A549 treated with AZD9567 at 1 μM for 4 hours (cell line): ENCODE measurements around the gene LCNL1. TPM values are rescaled to one million over a fixed set of nuclear protein-coding genes. Genes with fewer than 3 reads are reported as not detected.

Experiments used
- total RNA-seq: library from RNA; stranded (reverse); fragments of 200-300 nt; extraction: Qiagen RNA extraction; gene quantifications from 5 replicates; pipeline ENCODE4 v1.2.3, GENCODE V29; 2022; ENCODE audit not compliant: insufficient read depth

The LCNL1 gene
- 0.02 to 0.14 TPM (median 0.10 TPM) in 4 of 5 replicates, not detected in the other for total RNA-seq

DNA sequence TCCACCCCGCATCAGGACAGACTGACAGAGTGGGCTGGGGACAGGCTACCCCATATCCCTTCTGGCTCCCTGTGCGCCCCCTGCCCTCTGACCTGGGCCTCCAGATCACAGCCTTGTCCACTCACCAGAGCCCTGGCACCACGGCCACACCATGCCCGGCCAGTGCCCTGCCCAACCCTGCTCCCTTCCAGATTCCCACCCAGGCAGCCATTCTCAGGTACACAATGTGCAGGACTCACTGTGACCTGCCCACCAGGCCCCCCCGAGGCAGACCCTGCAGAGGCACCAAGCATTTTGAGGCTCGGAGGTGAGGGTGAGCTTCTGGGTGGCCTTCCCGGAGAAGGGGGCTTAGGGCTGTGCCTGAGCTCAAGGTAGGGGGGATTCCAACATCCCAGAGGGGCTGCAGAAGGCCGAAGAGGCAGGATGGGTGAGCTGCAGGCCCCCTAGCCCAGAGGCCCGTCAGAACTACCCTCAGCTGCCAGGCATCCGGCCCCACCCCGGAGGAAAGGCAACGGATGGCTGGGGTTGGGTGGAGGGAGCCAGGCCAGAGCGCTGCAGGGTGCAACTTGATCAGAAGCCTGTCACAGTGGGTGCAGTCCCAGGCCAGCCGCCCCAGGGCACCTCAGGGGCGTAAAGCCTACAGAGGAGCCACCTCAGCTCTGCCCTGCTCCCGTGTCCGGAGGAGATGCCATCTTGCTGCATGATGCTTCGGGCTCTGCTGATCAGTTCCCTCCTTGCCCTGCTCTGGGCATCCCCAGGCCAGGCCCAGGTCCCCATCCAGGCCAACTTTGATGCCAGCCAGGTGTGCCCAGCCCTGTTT, at the start of gene LCNL1:
LCNL1 (plus strand) TSS at position 762 of the 820 bp plus-strand sequence. CDS start 594 bp downstream, outside the sequence.

DNA sequence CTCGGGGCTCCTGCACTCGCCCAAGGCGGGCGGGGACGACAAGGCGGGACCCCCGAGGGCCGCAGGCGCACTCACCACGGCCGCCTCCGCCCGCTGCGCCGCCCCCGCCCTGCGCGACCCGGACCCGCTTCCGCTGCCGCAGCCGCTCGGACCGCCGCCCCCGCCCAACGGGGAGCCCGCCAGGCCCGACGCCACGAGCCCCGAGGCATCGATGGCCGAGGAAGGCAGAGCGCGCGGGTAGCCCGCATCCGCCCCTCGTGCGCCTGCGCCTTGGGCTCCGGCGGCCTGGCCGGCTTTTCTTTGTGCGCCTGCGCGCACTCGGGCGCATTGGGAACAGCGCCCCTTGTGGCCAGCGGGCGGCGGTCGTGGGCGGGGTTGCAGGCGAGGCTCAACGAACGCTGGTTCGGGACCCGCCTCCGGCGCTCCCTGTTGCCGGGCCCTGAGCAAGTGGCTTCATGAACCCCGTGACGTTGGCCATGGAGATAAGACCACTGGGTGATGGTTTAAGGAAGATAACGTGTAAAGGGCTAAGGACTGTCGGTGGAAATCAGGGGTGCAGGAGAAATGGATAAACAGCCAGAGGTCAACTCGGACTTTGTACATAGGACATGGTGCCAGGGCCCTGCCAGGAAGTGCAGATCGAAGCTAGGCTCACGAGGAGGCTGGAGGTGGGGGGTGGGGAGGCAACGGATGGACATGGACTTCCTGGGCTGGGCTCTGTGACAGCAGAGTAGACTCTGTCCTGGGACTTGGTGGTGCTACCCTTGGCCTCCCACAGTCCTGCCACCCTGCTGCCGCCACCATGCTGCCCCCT, 38.1 kb upstream of the LCNL1 start, which contains the start of the genes C8G and FBXW5:
C8G (plus strand) TSS at position 725 of the 814 bp plus-strand sequence; CDS start at position 803, 78 bp downstream.
FBXW5 (minus strand) TSS at position 220 of the 814 bp plus-strand sequence. CDS start 655 bp downstream, outside the sequence.

DNA sequence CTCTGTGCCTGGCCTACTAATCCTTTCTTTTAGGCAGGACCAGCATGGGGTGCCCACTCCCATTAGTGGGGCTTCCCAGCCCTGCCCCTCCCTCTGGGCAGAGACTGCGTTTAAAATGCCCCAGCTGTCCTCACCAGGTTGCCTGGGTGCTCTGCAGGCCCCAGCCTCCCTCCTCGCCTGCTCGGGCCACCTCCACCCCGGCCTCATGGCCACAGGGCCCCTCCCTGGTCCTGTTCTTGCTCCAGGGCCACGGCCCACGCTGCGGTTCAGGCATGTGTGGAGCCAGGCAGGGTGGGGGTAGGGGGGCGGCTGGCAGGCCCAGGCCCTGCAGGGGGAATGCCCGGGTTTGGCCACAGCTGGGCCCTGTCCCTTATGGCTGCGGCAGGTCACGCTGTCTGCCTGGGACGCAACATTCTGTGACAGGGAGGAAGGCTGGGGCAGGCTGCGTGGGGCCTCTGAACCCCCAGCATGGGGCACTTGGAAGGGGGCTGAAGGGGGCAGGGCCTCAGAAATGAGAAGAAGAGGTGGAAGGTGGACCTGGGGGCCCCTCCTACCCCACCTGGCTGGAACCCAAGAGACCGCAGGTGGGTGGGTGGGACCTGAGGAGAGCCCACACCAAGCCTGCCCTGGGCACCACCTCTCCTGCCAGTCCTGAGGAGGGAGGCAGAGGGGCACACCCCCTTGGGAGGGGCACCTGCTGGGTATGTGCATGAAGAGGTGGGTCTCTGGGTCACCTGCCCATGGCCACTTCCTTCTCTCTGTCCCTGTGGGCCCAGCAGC, 31.1 kb upstream of the LCNL1 start, which contains the start of gene LCN12:
LCN12 (plus strand) TSS at position 733 of the 780 bp plus-strand sequence. CDS start 55 bp downstream, outside the sequence.

DNA sequence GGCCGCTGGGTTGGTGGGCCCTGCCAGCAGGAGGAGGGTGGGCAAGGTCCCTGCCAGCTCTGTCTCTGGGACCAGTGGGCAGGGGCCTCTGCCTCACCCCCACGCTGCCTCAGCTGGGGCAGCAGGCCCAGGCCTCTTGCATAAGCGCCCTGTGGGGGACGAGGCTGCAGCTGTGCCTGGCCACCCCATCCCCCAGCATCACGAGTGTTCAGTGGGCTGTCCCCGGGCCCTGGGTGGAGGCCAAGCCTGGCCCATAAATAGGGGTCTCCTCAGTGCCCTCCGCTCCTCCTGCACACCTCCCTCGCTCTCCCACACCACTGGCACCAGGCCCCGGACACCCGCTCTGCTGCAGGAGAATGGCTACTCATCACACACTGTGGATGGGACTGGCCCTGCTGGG, 5.6 kb upstream of the LCNL1 start, which contains the start of gene PTGDS:
PTGDS (plus strand) TSS at position 282 of the 400 bp plus-strand sequence; CDS start at position 357, 75 bp downstream.

DNA sequence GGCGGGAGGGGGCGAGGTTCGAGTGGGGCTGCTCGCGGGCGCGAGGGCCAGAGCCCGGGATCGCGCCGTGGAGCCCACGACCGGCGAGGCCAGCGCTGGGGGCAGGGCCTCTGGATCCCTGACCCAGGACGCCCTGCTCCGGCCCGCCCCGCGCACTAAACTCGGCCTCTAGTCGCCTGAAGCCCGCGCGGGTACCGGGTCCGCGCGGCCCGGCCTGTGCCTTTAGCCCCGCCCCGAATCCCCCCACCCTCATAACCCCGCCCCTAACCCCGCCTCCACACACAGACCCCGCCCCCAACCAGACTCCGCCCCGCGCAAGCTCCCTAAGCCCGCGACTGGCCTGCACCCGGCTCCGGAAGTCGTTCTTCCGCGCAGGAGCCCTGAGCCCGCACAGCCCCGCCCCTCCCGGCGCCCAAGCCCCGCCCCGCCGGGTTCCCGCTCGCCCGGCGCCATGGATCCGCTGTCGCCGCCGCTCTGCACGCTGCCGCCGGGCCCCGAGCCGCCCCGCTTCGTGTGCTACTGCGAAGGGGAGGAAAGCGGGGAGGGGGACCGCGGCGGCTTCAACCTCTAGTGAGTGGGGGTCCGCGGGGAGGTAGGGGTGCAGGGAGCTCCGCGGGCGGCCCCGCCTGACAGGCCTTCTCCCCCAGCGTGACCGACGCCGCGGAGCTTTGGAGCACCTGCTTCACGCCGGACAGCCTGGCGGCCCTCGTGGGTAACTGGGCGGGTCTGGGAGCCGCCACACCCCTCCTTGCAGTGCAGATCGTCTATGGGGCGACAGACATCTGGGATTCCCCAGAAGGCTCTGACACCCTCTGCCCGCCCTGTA, 9.4 kb downstream of the LCNL1 start, which contains the start of gene PAXX:
PAXX (plus strand) TSS at position 430 of the 826 bp plus-strand sequence; CDS start at position 452, 22 bp downstream.

DNA sequence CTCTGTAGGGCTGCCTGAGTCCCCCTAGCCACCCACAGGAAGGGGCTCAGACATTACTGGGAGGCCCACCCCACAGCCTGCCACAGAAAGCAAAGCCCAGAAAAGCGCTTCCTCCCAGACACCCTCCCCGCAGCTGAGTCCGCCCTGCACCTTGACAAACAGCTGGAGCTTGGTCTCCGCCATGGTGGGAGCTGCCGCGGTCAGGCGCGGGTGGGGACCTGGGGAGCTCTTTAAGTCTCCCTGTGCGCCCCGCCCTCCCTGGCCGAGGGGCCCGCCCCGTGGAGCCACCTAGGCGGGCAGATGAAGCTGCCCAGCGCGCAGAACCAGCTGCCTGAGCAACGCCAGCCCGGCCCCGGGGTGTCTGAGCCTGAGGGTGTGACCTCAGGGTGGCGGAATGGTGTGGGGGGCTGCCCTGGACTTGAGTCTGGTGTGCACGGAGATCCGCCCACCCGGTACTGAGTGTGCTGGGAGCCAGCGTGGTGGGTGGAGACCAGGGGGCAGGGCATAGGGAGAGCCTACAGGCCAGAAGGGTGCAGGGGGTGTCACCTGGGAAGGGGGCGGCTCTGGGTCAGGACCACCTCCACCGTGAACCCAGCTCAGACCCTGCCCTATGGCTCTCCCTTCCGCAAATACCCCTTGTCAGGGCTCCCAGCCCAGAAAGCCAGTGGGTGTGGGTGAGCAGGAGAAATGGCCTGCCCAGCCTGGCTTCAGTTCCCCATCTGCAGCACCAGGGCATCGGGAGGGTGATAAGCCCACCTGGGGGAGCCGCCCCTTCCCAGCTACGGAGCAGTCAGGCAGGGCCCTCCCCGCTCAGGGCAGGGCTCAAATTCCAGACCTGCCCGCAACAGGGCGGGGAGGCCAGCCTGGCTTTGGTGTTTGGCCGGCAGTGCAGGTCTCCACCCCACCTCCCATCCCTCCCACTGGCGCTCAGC, 13.8 kb downstream of the LCNL1 start, which contains the start of gene CLIC3:
CLIC3 (minus strand) TSS at position 208 of the 932 bp plus-strand sequence; CDS start at position 183, 25 bp downstream.

DNA sequence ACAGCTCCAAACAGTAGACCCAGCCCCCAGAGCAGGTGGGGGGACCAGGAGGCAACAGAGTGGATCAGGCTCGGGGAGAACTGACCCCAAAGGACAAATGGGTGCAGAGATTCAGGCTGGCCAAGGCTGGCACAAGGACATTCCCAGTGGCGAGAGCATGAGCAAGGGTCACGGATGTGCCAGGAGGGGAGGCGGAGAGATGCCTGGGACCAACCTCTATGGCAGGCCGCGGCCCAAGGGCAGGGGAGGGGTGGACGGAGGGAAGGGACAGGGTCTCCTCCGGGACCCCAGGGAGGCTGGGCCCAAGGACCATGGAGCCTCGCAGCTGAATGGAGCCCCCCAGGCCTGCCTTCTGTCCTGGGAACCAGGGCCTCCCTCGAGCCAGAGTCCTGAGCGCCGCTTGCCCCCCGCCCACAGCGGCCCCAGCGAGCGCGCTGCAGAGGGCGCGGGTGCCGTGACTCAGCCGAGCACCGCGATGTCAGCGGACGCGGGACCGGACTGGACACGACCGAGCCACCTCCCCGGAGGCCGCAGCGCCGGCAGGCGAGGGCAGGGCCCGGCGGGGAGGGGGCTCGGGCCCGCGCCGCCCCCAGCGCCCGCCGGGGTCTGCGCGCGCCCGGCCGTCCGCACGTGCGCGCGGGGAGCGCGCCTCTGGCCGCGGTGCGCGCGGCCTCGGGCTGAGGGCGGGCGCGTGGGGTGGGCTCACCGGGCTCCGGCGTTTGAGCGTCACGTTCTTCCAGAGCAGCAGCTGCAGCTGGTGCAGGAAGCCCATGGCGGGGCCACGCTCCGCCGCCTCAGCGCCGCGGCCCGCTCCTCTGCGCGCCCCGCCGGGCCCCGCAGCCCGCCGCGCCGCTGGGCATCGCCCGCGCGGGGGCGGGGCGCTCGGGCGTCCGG, 44.8 kb downstream of the LCNL1 start, which contains the start of gene ABCA2:
ABCA2 (minus strand) TSS at position 869 of the 894 bp plus-strand sequence; CDS start at position 772, 97 bp downstream.

DNA sequence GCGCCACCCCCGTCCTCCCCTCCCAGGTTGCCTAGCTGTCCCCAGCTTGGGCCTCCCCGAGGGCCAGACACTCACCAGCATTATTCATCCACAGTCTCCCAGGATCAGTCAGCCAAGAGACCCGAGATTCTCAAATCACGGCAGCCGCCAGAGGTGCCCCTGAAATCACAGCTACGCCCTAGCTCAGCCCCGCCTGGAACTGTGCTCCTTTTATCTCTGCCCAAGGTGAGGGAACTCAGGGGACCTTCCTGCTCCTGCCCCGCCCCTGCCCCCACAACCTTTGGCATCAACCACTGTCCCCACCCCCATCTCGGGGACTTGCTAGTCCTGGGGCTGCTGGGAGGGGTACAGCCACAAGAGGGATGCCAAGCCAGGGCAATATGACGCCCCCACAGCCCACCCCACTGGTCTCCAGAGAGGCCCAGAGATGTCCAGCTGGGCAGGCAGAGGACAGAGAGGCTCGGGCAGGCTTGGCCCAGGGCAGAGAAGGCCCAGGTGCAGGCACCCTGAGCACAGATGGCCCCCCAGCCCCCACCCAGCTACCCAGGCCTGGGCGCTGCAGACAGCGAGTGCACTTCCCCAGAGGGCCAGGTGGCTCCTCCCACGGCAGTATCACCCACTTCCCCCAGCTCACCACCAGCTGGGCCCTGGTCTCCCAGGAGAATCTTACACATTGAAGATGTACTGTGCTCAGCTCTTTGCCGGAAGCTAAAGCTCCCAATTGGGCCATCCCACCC, 49.3 kb downstream of the LCNL1 start, which contains the start of gene FUT7:
FUT7 (minus strand) TSS at position 185 of the 737 bp plus-strand sequence; CDS start at position 88, 97 bp downstream.

Other genes starting within 250 kb of the LCNL1 start
- gene LCN10, start 240.1 kb upstream of the LCNL1 start, total RNA-seq: not detected in 5 replicates
- gene LCN6, start 234.5 kb upstream of the LCNL1 start, total RNA-seq: not detected in 5 replicates
- not detected in 5 replicates for gene LCN8, start 224.8 kb upstream of the LCNL1 start, total RNA-seq
- gene LCN15, start 218.5 kb upstream of the LCNL1 start, total RNA-seq: 0.05 to 0.08 TPM (median 0.05 TPM) in 3 of 5 replicates, not detected in the others
- 58.2 to 81.2 TPM (median 76.7 TPM) in 5 replicates for gene TMEM141, start 191.6 kb upstream of the LCNL1 start, total RNA-seq
- 0.39 to 0.89 TPM (median 0.44 TPM) in 4 of 5 replicates, not detected in the other for gene CCDC183, start 186.7 kb upstream of the LCNL1 start, total RNA-seq
- gene RABL6, start 175.0 kb upstream of the LCNL1 start, total RNA-seq: 56.0 to 85.9 TPM (median 80.1 TPM) in 5 replicates
- gene AJM1, start 140.5 kb upstream of the LCNL1 start, total RNA-seq: 1.9 to 5.0 TPM (median 4.5 TPM) in 5 replicates
- 301 to 333 TPM (median 305 TPM) in 5 replicates for gene PHPT1, start 133.6 kb upstream of the LCNL1 start, total RNA-seq
- 3.8 to 5.7 TPM (median 4.6 TPM) in 5 replicates for gene MAMDC4, start 130.6 kb upstream of the LCNL1 start, total RNA-seq
- 355 to 516 TPM (median 465 TPM) in 5 replicates for gene EDF1, start 116.7 kb upstream of the LCNL1 start, total RNA-seq
- 28.1 to 60.7 TPM (median 48.5 TPM) in 5 replicates for gene TRAF2, start 96.5 kb upstream of the LCNL1 start, total RNA-seq
- gene FBXW5, start 38.3 kb upstream of the LCNL1 start, total RNA-seq: 62.3 to 108 TPM (median 104 TPM) in 5 replicates
- 1.0 to 1.7 TPM (median 1.3 TPM) in 4 of 5 replicates, not detected in the other for gene C8G, start 37.8 kb upstream of the LCNL1 start, total RNA-seq
- gene LCN12, start 30.7 kb upstream of the LCNL1 start, total RNA-seq: 1.3 to 2.0 TPM (median 1.6 TPM) in 4 of 5 replicates, not detected in the other
- 0.14 to 0.73 TPM (median 0.66 TPM) in 4 of 5 replicates, not detected in the other for gene PTGDS, start 5.5 kb upstream of the LCNL1 start, total RNA-seq
- 24.8 to 86.1 TPM (median 80.8 TPM) in 5 replicates for gene PAXX, start 9.4 kb downstream of the LCNL1 start, total RNA-seq
- gene CLIC3, start 13.6 kb downstream of the LCNL1 start, total RNA-seq: 4.0 to 4.9 TPM (median 4.4 TPM) in 4 of 5 replicates, not detected in the other
- 20.0 to 29.5 TPM (median 27.5 TPM) in 5 replicates for gene ABCA2, start 45.2 kb downstream of the LCNL1 start, total RNA-seq
- 0.03 to 0.09 TPM (median 0.03 TPM) in 4 of 5 replicates, not detected in the other for gene FUT7, start 49.1 kb downstream of the LCNL1 start, total RNA-seq
- 49.4 to 88.3 TPM (median 87.7 TPM) in 5 replicates for gene NPDC1, start 63.2 kb downstream of the LCNL1 start, total RNA-seq
- gene ENTPD2, start 71.1 kb downstream of the LCNL1 start, total RNA-seq: 1.4 to 3.0 TPM (median 2.6 TPM) in 5 replicates
- 14.9 to 28.4 TPM (median 24.6 TPM) in 5 replicates for gene SAPCD2, start 87.6 kb downstream of the LCNL1 start, total RNA-seq
- 9.8 to 16.4 TPM (median 11.7 TPM) in 5 replicates for gene UAP1L1, start 94.5 kb downstream of the LCNL1 start, total RNA-seq
- gene MAN1B1, start 104.0 kb downstream of the LCNL1 start, total RNA-seq: 40.8 to 56.5 TPM (median 52.7 TPM) in 5 replicates
- 65.1 to 122 TPM (median 115 TPM) in 5 replicates for gene DPP7, start 131.7 kb downstream of the LCNL1 start, total RNA-seq
- gene GRIN1, start 156.2 kb downstream of the LCNL1 start, total RNA-seq: 0.19 to 0.95 TPM (median 0.29 TPM) in 4 of 5 replicates, not detected in the other
- 0.99 to 1.8 TPM (median 1.3 TPM) in 4 of 5 replicates, not detected in the other for gene LRRC26, start 187.1 kb downstream of the LCNL1 start, total RNA-seq
- not detected in 5 replicates for gene TMEM210, start 189.1 kb downstream of the LCNL1 start, total RNA-seq
- gene ANAPC2, start 205.6 kb downstream of the LCNL1 start, total RNA-seq: 23.3 to 39.2 TPM (median 38.3 TPM) in 5 replicates
- 119 to 158 TPM (median 150 TPM) in 5 replicates for gene SSNA1, start 205.7 kb downstream of the LCNL1 start, total RNA-seq
- 9.3 to 14.1 TPM (median 12.9 TPM) in 5 replicates for gene TPRN, start 217.7 kb downstream of the LCNL1 start, total RNA-seq
- gene TMEM203, start 222.7 kb downstream of the LCNL1 start, total RNA-seq: 32.0 to 48.4 TPM (median 46.4 TPM) in 5 replicates
- gene NDOR1, start 222.7 kb downstream of the LCNL1 start, total RNA-seq: 10.9 to 20.2 TPM (median 20.0 TPM) in 5 replicates
- gene RNF208, start 239.2 kb downstream of the LCNL1 start, total RNA-seq: 1.7 to 2.3 TPM (median 1.8 TPM) in 4 of 5 replicates, not detected in the other
- gene CYSRT1, start 242.2 kb downstream of the LCNL1 start, total RNA-seq: 1.7 to 4.2 TPM (median 3.2 TPM) in 5 replicates
- 0.17 to 0.29 TPM (median 0.22 TPM) in 4 of 5 replicates, not detected in the other for gene RNF224, start 244.5 kb downstream of the LCNL1 start, total RNA-seq
- 0.06 to 0.14 TPM (median 0.10 TPM) in 4 of 5 replicates, not detected in the other for gene SLC34A3, start 247.9 kb downstream of the LCNL1 start, total RNA-seq